CD14-positive monocyte (primary cell): ENCODE data around the gene TRIOBP. TPM values are rescaled to one million over a fixed set of nuclear protein-coding genes. Genes with fewer than 3 reads are reported as not detected.
A peak's percentile ranks its signal among the peaks of the same experiment; 100 is the strongest.

Source experiments
- DNase-seq, 3 donors: peaks; one replicate each; pipeline ENCODE4 v3.0.0-alpha.2; 2011 to 2022
- H2AFZ ChIP-seq: 2 replicates; pipeline ENCODE4 v1.6.0; 2012; ENCODE audit warnings: mild to moderate bottlenecking, low read depth, low read length, inconsistent platforms; ENCODE audit not compliant: insufficient read depth, poor library complexity, severe bottlenecking
- H3K27ac ChIP-seq, 2 donors: 1 replicate in 1 of 2; 2 replicates in 1 of 2; pipeline ENCODE4 v1.5.1; 2012 to 2013; ENCODE audit warnings: low read length in 2 of 2, control low read depth in 1 of 2, inconsistent platforms in 1 of 2, low read depth in 1 of 2, mild to moderate bottlenecking in 1 of 2
- H3K27me3 ChIP-seq, 2 donors: one replicate each; pipeline versions ENCODE4 v1.6.0 to v1.6.1; 2011 to 2013; ENCODE audit warnings: low read length in 2 of 2; ENCODE audit not compliant: control insufficient read depth in 2 of 2, insufficient read depth in 2 of 2
- H3K36me3 ChIP-seq, 2 donors: replicated peaks in 1 of 2; 1 replicate in 1 of 2; 2 replicates in 1 of 2; pipeline versions ENCODE4 v1.5.1 to v1.6.1; 2012 to 2013; ENCODE audit warnings: low read length in 2 of 2, control low read depth in 1 of 2, inconsistent platforms in 1 of 2, mild to moderate bottlenecking in 1 of 2; ENCODE audit not compliant: insufficient read depth in 2 of 2, control insufficient read depth in 1 of 2
- H3K4me1 ChIP-seq, 2 donors: 1 replicate in 1 of 2; 2 replicates in 1 of 2; pipeline versions ENCODE4 v1.5.1 to v1.6.1; 2012 to 2013; ENCODE audit warnings: low read length in 2 of 2, control low read depth in 1 of 2, inconsistent platforms in 1 of 2, mild to moderate bottlenecking in 1 of 2, moderate library complexity in 1 of 2; ENCODE audit not compliant: insufficient read depth in 2 of 2, control insufficient read depth in 1 of 2
- H3K4me2 ChIP-seq: replicated peaks from 2 replicates; pipeline ENCODE3; 2012; ENCODE audit warnings: low read length, moderate library complexity, mild to moderate bottlenecking; ENCODE audit not compliant: poor library complexity, severe bottlenecking; ENCODE audit errors: extremely low read depth
- H3K4me3 ChIP-seq, 3 experiments: fragments of 200-600 bp in 1 of 3; sonication (generic) in 1 of 3; replicated peaks in 1 of 3; 1 replicate in 2 of 3; 2 replicates in 1 of 3; pipeline ENCODE4 v1.5.1; 2011 to 2013; ENCODE audit warnings: low read length in 3 of 3, mild to moderate bottlenecking in 3 of 3, control low read depth in 2 of 3, low read depth in 2 of 3, inconsistent platforms in 1 of 3, moderate library complexity in 1 of 3
- H3K79me2 ChIP-seq: 2 replicates; pipeline ENCODE4 v1.6.0; 2012; ENCODE audit warnings: mild to moderate bottlenecking, control low read depth, inconsistent platforms, low read length, moderate library complexity; ENCODE audit not compliant: insufficient read depth
- H3K9ac ChIP-seq: 2 replicates; pipeline ENCODE4 v1.6.0; 2017; ENCODE audit warnings: low read length, mild to moderate bottlenecking; ENCODE audit not compliant: insufficient read depth, poor library complexity, severe bottlenecking
- H3K9me3 ChIP-seq, 2 donors: replicated peaks in 1 of 2; 1 replicate in 1 of 2; 2 replicates in 1 of 2; pipeline versions ENCODE4 v1.5.1 to v1.6.1; 2012 to 2013; ENCODE audit warnings: low read length in 2 of 2, control low read depth in 1 of 2; ENCODE audit not compliant: control insufficient read depth in 1 of 2, insufficient read depth in 1 of 2
- H4K20me1 ChIP-seq: 2 replicates; pipeline ENCODE4 v1.6.0; 2012; ENCODE audit warnings: mild to moderate bottlenecking, low read length, control low read depth, moderate library complexity; ENCODE audit not compliant: insufficient read depth
- H3K27ac Mint-ChIP-seq, 7 donors: one replicate each; pipeline ENCODE4 v1.8.0; 2020; ENCODE audit warnings: mild to moderate bottlenecking in 7 of 7, mixed read lengths in 7 of 7, moderate library complexity in 6 of 7, inconsistent platforms in 2 of 7
- H3K27me3 Mint-ChIP-seq, 3 donors: one replicate each; pipeline ENCODE4 v1.8.0; 2021 to 2022; ENCODE audit warnings: low read depth in 3 of 3, mild to moderate bottlenecking in 3 of 3, mixed read lengths in 3 of 3, moderate library complexity in 3 of 3, inconsistent platforms in 1 of 3
- H3K36me3 Mint-ChIP-seq, 2 donors: one replicate each; pipeline ENCODE4 v1.8.0; 2020; ENCODE audit warnings: mixed read lengths in 2 of 2, inconsistent platforms in 1 of 2, mild to moderate bottlenecking in 1 of 2
- H3K4me1 Mint-ChIP-seq: one replicate; pipeline ENCODE4 v1.8.0; 2020; ENCODE audit warnings: mild to moderate bottlenecking, mixed read lengths
- H3K4me3 Mint-ChIP-seq, 2 donors: one replicate each; pipeline ENCODE4 v1.8.0; 2020; ENCODE audit warnings: mild to moderate bottlenecking in 2 of 2, mixed read lengths in 2 of 2, moderate library complexity in 1 of 2
- H3K9me3 Mint-ChIP-seq, 7 donors: one replicate each; pipeline ENCODE4 v1.8.0; 2020 to 2022; ENCODE audit warnings: mixed read lengths in 7 of 7, mild to moderate bottlenecking in 6 of 7, moderate library complexity in 6 of 7, inconsistent platforms in 2 of 7
- CTCF ChIP-seq: fragments of 200-600 bp; IDR thresholded peaks from one replicate; pipeline ENCODE4 v1.8.0; 2022; ENCODE audit warnings: antibody characterized with exemption, mild to moderate bottlenecking
- WGBS: methylation state at CpG from one replicate; pipeline ENCODE4 v1.1.5; 2013; ENCODE audit warnings: missing lambda C conversion rate; ENCODE audit not compliant: insufficient coverage; 5-methylcytosine and 5-hydroxymethylcytosine counted together
- intact Hi-C, 2 donors: fragments of 100-400 bp; cut with micrococcal nuclease; formaldehyde crosslinking; loops; one replicate each; pipeline versions ENCODE4 v1.15.0 to v1.15.1; 2023
- polyA plus RNA-seq, 3 donors: library from polyadenylated mRNA; depleted of rRNA in 1 of 3; unstranded in 2 of 3; stranded (reverse) in 1 of 3; fragments of 300-500 nt in 2 of 3; fragments of >200 nt in 1 of 3; fragmentation: Illumina TruSeq in 2 of 3; gene quantifications; 1 replicate in 2 of 3; 2 replicates in 1 of 3; pipeline ENCODE4 v1.2.3, GENCODE V29; 2012 to 2021

The TRIOBP gene
- polyA plus RNA-seq, 3 donors: 43.0 to 46.6 (median 44.7) TPM

GRCh38 chr22:37774728-37775127, 77.9 kb downstream of the TRIOBP start:
- H3K4me3 Mint-ChIP-seq: no peak overlapping the region
- H3K4me1 Mint-ChIP-seq: no peaks in the 10 kb centered on the region
- H3K27me3 Mint-ChIP-seq: peaks cover 0 to 2% (median 1%) of the 10 kb centered on the region in 3 donors
- no peaks in the 10 kb centered on the region for H3K9me3 Mint-ChIP-seq
- no peak for TF ChIP-seq CTCF
- Histone ChIP-seq H3K9me3 (no peaks in the 10 kb centered on the region), H3K27me3 (no peaks in the 10 kb centered on the region), H3K27ac (no peak overlapping the region), H3K4me1 (no peaks in the 10 kb centered on the region), H2AFZ (no peak overlapping the region), H3K9ac (no peak overlapping the region), H4K20me1 (no peaks in the 10 kb centered on the region), H3K4me2 (no peak overlapping the region), H3K36me3 (peaks cover 42 to 48% of the 10 kb centered on the region in 2 donors), H3K4me3 (no peak overlapping the region), H3K79me2 (no peaks in the 10 kb centered on the region)
- DNase-seq: no peak
- no peak overlapping the region for H3K27ac Mint-ChIP-seq
- 93% methylated on average over 3 of the region's 3 CpGs for WGBS
- peaks cover 39 to 54% of the 10 kb centered on the region in 2 donors for H3K36me3 Mint-ChIP-seq
- intact Hi-C loops: no loop called here

GRCh38 chr22:37775785-37776638, 79.2 kb downstream of the TRIOBP start:
- peak overlapping the region in 2 of 7 donors; percentile 25 to 78 for H3K27ac Mint-ChIP-seq
- Histone ChIP-seq H4K20me1 (no peaks in the 10 kb centered on the region), H3K4me1 (no peaks in the 10 kb centered on the region), H3K27me3 (no peaks in the 10 kb centered on the region), H2AFZ (no peak overlapping the region), H3K9me3 (no peaks in the 10 kb centered on the region), H3K36me3 (peaks cover 37 to 41% of the 10 kb centered on the region in 2 donors), H3K9ac (no peak overlapping the region), H3K4me2 (no peak overlapping the region), H3K79me2 (no peaks in the 10 kb centered on the region), H3K4me3 (no peak overlapping the region), H3K27ac (no peak overlapping the region)
- no peaks in the 10 kb centered on the region for H3K4me1 Mint-ChIP-seq
- peaks cover 36 to 43% of the 10 kb centered on the region in 2 donors for H3K36me3 Mint-ChIP-seq
- WGBS: 91% methylated on average over 3 of the region's 17 CpGs
- no peak for DNase-seq
- TF ChIP-seq CTCF: no peak
- H3K27me3 Mint-ChIP-seq: peaks cover 0 to 3% (median 1%) of the 10 kb centered on the region in 3 donors
- intact Hi-C loops: no loop called here
- no peaks in the 10 kb centered on the region for H3K9me3 Mint-ChIP-seq
- no peak overlapping the region for H3K4me3 Mint-ChIP-seq
